ENCODE data around the gene CCDC91.

Gene CCDC91

GRCh38 chr12:28517101-28517500, 326.8 kb downstream of the CCDC91 start:
- H3K9me3 ChIP-seq = no peaks in the 10 kb centered on the region
- no peak for TF ChIP-seq Cebpa-rat (IDR thresholded peaks at IDR 0.05)
- H3K4me1 ChIP-seq = no peaks in the 10 kb centered on the region
- no peaks in the 10 kb centered on the region for H4K20me1 ChIP-seq
- no peak overlapping the region for H3K4me2 ChIP-seq
- H3K4me3 ChIP-seq = no peak overlapping the region
- no peaks in the 10 kb centered on the region for H3K36me3 ChIP-seq
- H3K27me3 ChIP-seq = no peaks in the 10 kb centered on the region
- H3K27ac ChIP-seq = no peak overlapping the region
- no peak overlapping the region for H3K9ac ChIP-seq

GRCh38 chr12:28527631-28528249, 337.5 kb downstream of the CCDC91 start:
- Histone ChIP-seq H3K9me3 (peaks cover 7% of the 10 kb centered on the region), H3K4me2 (no peak overlapping the region), H3K27me3 (no peaks in the 10 kb centered on the region), H3K4me1 (no peaks in the 10 kb centered on the region), H4K20me1 (no peaks in the 10 kb centered on the region), H3K4me3 (no peak overlapping the region), H3K36me3 (no peaks in the 10 kb centered on the region), H3K9ac (no peak overlapping the region), H3K27ac (no peak overlapping the region)
- TF ChIP-seq Cebpa-rat (IDR thresholded peaks at IDR 0.05) = no peak

DNA sequence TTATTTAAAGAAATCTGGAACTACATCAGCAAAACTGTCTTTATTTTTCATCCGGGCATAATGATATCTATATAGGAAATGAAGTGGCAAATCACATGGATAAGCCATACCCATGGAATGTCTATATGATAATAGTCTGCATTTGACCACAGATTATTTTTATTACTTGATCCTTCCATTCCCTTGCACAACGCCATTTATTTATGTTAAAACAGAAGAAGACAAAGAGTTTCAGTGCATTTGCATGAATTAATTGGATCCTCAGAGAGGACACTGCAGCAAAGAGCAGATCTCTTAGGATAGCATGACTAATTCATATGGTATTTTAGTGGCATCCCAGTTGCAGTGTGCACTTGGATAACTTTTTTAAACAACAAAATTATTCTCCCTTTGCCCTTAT, 345.0 kb downstream of the CCDC91 start:
- H3K27me3 ChIP-seq = no peaks in the 10 kb centered on the region
- H3K9ac ChIP-seq = no peak overlapping the region
- no peaks in the 10 kb centered on the region for H3K4me1 ChIP-seq
- H3K36me3 ChIP-seq = no peaks in the 10 kb centered on the region
- no peaks in the 10 kb centered on the region for H4K20me1 ChIP-seq
- H3K27ac ChIP-seq = no peak overlapping the region
- TF ChIP-seq Cebpa-rat (IDR thresholded peaks at IDR 0.05) = no peak
- H3K4me2 ChIP-seq = no peak overlapping the region
- H3K9me3 ChIP-seq = no peaks in the 10 kb centered on the region
- H3K4me3 ChIP-seq = no peak overlapping the region

DNA sequence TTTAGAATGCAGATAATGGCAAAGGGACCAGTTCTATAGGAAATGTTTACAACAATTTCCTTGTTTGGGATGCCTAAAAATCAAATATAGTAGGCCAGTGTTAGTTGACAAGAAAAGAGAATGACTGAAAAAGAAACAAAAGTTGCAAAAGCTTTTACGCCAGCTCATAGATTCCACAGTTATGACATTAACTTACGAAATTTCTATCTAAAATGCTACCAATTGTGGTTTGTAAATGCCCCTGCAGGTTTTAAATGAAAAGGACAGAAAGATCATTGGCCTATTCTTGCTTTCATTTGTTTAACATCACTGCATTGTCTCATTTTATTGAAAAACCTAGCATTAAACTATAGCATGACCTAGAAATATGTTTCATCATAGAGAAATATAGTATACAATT, 345.8 kb downstream of the CCDC91 start:
- H3K4me3 ChIP-seq = no peak overlapping the region
- no peak overlapping the region for H3K27ac ChIP-seq

DNA sequence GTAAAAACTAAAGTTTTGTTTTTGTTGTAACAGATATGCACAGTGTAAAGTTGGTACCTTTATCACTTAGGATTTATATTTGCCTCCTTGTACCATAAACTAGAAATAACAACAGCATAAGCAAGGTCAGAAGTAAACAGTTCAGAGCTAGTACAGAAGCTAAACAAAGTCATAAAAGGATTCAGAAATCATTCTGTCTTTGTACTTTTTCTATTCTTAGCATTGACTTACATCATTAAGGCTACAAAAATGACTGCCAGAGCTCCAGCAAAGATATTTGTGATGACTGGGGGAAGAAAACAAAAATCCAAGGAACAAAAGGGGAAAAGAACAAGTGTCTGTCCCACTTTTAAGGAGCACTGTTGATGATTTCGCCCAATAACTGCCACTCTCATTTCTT, 347.2 kb downstream of the CCDC91 start:
- H3K4me3 ChIP-seq = no peak overlapping the region
- H3K27me3 ChIP-seq = no peaks in the 10 kb centered on the region
- H3K4me2 ChIP-seq = no peak overlapping the region
- no peak overlapping the region for H3K27ac ChIP-seq
- H3K9me3 ChIP-seq = no peaks in the 10 kb centered on the region
- no peaks in the 10 kb centered on the region for H4K20me1 ChIP-seq
- H3K4me1 ChIP-seq = no peaks in the 10 kb centered on the region
- H3K9ac ChIP-seq = no peak overlapping the region
- H3K36me3 ChIP-seq = no peaks in the 10 kb centered on the region
- no peak for TF ChIP-seq Cebpa-rat (IDR thresholded peaks at IDR 0.05)

More for the DNA sequence above, 345.8 kb downstream of the CCDC91 start:
- Histone ChIP-seq H3K9ac (no peak overlapping the region), H3K9me3 (no peaks in the 10 kb centered on the region), H3K36me3 (no peaks in the 10 kb centered on the region), H3K4me1 (no peaks in the 10 kb centered on the region), H3K4me2 (no peak overlapping the region), H3K27me3 (no peaks in the 10 kb centered on the region), H4K20me1 (no peaks in the 10 kb centered on the region)
- TF ChIP-seq Cebpa-rat (IDR thresholded peaks at IDR 0.05) = no peak

DNA sequence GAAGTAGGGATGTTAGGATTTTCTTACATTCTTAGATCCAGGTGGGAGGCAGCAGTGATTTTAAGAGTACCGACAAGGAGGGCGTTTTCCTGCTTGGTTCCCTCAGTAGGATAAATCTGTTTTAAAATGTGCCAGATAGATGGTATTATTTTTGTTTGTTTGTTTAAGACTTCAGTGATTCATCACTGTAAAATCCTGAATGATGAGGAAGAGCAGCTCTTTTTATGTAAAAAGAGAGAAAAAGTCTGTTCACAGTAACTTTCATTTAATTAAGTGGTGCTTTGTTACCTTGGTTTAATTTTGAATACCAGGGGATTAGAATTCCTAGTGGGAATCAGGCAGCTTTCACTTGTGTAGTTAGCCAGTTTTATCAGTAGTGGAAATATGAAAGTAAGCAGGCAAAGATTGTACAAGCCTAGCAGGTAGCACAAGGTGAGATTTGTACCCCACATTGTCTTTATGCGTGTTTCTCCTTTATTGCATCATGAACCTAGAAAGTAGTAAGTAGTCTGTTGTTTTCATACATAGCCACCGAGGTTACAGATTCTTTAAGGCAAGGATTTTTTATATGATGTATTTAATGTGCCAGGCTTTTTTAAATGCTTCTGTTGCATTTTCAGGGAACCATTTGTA, 349.6 kb downstream of the CCDC91 start:
- no peak overlapping the region for H3K27ac ChIP-seq
- H3K9ac ChIP-seq = no peak overlapping the region
- H3K4me1 ChIP-seq = no peaks in the 10 kb centered on the region
- H4K20me1 ChIP-seq = no peaks in the 10 kb centered on the region
- H3K27me3 ChIP-seq = no peaks in the 10 kb centered on the region
- H3K4me2 ChIP-seq = no peak overlapping the region
- no peak for TF ChIP-seq Cebpa-rat (IDR thresholded peaks at IDR 0.05)
- no peaks in the 10 kb centered on the region for H3K36me3 ChIP-seq
- no peaks in the 10 kb centered on the region for H3K9me3 ChIP-seq
- no peak overlapping the region for H3K4me3 ChIP-seq

DNA sequence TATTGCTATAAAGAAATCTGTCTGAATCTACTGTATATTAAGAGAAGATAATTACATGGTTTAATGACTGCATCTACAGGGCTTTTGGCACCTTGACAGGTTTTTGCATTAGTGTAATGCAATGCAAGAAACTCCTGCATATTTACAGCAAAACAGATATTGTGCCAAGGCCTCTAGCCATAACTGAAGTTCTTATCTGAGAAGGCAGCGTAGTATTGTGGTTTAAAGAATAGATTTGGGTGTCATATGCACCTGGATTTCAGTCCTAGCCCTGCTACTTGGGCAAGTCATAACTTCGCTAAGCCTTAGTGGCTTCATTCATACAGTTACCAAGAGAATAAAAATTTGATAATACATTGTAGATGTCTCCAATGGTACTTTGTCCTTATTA, 350.1 kb downstream of the CCDC91 start:
- no peaks in the 10 kb centered on the region for H3K27me3 ChIP-seq
- TF ChIP-seq Cebpa-rat (IDR thresholded peaks at IDR 0.05) = no peak
- no peak overlapping the region for H3K27ac ChIP-seq
- no peaks in the 10 kb centered on the region for H3K9me3 ChIP-seq
- no peak overlapping the region for H3K4me3 ChIP-seq
- H4K20me1 ChIP-seq = no peaks in the 10 kb centered on the region
- no peak overlapping the region for H3K4me2 ChIP-seq
- H3K9ac ChIP-seq = no peak overlapping the region
- H3K4me1 ChIP-seq = no peaks in the 10 kb centered on the region
- no peaks in the 10 kb centered on the region for H3K36me3 ChIP-seq

GRCh38 chr12:28543021-28543890, 353.0 kb downstream of the CCDC91 start:
- Histone ChIP-seq H3K36me3 (no peaks in the 10 kb centered on the region), H3K4me2 (no peak overlapping the region), H3K9me3 (no peaks in the 10 kb centered on the region), H4K20me1 (no peaks in the 10 kb centered on the region), H3K4me3 (no peak overlapping the region), H3K27ac (no peak overlapping the region), H3K9ac (no peak overlapping the region), H3K27me3 (no peaks in the 10 kb centered on the region), H3K4me1 (no peaks in the 10 kb centered on the region)
- no peak for TF ChIP-seq Cebpa-rat (IDR thresholded peaks at IDR 0.05)

DNA sequence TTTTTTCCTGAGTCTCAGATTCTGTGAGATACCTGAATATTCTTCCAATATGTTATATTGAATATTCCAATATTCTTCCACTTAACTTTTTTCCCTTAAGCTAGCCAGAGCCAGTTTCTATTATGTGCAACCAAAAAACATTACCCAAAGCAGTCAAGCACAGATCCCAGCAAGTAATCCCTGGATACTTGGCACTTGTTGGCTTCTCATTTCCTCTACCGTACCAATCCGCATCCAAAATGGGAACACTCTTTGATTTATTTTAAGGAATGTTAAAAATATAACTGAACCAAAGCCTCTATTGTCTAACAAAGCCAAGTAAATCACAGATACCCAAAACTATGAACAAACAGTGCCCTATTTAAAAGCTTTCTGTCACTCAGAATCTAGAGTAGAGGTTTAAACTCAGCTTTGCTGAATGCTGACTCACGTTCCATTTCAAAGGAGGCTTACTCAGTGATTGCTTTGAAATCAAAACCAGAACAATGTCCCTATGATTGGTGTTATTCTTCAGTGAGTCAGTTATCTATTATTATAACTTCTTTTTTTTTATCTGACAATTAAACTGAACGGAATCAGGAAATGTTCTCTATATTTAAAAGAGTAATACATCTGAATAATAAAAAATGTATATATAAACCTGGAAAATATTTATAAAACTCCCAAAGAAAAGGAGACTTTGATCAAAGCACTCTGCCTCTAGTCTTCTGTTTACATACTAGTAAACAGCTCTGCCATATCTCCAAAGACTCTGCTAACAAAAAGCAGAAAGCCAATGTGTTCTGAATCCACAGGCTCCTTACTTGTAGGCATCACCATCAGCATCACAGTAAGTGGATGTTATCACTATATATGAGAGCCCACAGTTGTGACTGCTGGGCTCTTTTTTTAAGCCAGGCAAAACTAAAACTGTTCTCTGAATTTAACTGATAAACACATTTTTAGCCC, 360.8 kb downstream of the CCDC91 start:
- Histone ChIP-seq H3K4me2 (no peak overlapping the region), H3K36me3 (no peaks in the 10 kb centered on the region), H3K27me3 (no peaks in the 10 kb centered on the region), H3K27ac (no peak overlapping the region), H3K4me1 (no peaks in the 10 kb centered on the region), H3K4me3 (no peak overlapping the region), H3K9me3 (no peaks in the 10 kb centered on the region), H3K9ac (no peak overlapping the region), H4K20me1 (no peaks in the 10 kb centered on the region)
- no peak for TF ChIP-seq Cebpa-rat (IDR thresholded peaks at IDR 0.05)
